ENCODE results near the gene ABTB2.
"Not testable (repeated sequence)": the region's sequence is repeated elsewhere in the genome, so short reads cannot be mapped to it uniquely, and the experiment has no call there.

ABTB2 gene

GRCh38 chr11:34185926-34186841, 171.6 kb downstream of the ABTB2 start:
- no peak for DNase-seq (ENCODE audit: low spot score)

- DNase-seq (ENCODE audit: low spot score) = no peak
Measured at GRCh38 chr11:34184505-34185015, 173.2 kb downstream of the ABTB2 start.

DNA sequence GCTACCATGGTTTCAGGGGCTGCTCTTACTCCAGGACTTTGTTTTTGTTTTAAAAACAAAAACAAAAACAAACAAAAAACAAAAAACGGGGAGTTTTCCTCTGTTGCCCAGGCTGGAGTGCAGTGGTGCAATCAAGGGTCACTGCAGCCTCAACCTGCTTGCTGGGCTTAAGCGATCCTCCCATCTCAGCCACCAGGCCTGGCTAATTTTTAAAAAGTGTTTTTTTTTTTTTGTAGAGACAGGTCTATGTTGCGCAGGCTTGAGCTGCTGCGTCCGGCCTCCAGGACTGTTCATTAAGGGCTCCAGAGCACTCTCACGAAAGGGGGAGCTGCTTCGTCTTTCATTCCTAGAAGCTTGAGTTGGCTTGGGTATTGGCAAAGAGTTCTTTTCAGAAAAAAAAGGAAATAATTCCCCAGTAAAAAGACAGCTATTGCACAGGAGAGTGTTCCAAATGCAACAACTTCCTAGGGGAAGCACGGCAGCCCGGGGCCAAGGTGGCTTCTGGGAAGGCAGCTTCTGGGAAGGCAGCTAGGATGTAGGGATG, 173.9 kb downstream of the ABTB2 start:
- no peak for DNase-seq (ENCODE audit: low spot score)

GRCh38 chr11:34182921-34183685, 174.7 kb downstream of the ABTB2 start:
- no peak for DNase-seq (ENCODE audit: low spot score)

- DNase-seq (ENCODE audit: low spot score) = no peak
Measured at GRCh38 chr11:34182425-34182824, 175.4 kb downstream of the ABTB2 start.

DNA sequence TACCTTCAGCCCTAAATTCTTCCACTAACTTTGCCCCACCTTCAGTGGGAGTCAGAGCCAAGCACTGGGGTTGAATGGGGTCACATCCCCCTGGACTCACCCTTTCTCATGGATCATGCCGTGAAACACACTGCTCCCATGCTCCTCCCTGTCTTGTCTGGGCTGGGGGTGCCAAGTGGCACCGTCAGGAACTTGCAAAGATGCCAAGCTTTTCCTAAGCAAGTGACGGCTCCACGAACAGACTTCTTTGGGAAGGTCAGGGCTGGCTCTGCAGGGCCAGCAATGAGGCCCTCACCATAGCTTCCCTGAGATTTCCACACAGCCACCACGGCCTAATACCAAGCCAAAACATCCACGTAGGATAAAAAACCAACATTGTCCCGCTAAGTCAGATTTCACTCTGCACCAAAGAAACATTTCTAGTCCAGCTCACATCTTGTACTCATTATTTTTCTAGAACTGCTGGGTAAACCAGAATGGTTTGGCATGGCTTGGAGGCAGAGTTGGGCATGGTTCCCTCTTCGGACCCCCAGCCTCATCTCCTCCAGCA, 175.9 kb downstream of the ABTB2 start:
- no peak for DNase-seq (ENCODE audit: low spot score)

- DNase-seq (ENCODE audit: low spot score) = no peak
Measured at GRCh38 chr11:34181251-34181650, 176.6 kb downstream of the ABTB2 start.

GRCh38 chr11:34180814-34181165, 177.0 kb downstream of the ABTB2 start:
- DNase-seq (ENCODE audit: low spot score) = not testable (repeated sequence)

- no peak for DNase-seq (ENCODE audit: low spot score)
Measured at GRCh38 chr11:34180040-34180813, 177.6 kb downstream of the ABTB2 start.

- DNase-seq (ENCODE audit: low spot score) = no peak
Measured at GRCh38 chr11:34179026-34179675, 178.7 kb downstream of the ABTB2 start.

- no peak for DNase-seq (ENCODE audit: low spot score)
Measured at GRCh38 chr11:34178209-34178821, 179.5 kb downstream of the ABTB2 start.

GRCh38 chr11:34176751-34177209, 181.0 kb downstream of the ABTB2 start:
- DNase-seq (ENCODE audit: low spot score) = no peak

DNA sequence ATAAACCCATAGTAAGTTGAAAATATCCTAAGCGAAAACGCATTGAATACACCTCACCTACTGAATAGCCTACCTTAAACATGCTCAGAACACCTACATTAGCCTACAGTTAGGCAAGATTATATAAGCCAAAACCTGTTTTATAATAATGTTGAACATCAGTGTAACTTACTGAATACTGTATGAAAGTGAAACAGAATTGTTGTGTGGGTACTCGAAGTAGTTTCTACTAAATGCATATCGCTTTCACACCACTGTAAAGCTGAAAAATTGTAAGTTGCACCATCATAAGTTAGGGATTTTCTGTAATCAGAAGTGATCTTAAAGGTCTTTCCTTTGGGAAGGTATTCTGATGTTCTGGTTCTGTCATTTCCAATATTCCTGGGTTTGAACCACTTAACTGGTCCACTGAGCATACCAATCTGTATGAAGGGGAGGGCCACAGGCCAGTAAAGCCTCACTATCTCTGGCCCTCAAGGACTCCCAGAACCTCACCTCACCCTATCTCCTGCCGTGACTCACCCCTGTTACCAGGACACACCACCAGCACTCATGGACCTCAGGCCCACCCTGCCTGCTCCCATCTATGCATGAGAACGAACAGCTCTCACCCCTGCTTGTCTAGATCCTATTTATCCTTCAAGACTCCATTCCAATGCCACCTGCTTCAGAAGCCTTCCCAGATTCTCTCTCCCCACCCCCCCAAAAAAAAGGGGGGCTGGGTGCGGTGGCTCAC, 182.4 kb downstream of the ABTB2 start:
- DNase-seq (ENCODE audit: low spot score) = no peak

DNA sequence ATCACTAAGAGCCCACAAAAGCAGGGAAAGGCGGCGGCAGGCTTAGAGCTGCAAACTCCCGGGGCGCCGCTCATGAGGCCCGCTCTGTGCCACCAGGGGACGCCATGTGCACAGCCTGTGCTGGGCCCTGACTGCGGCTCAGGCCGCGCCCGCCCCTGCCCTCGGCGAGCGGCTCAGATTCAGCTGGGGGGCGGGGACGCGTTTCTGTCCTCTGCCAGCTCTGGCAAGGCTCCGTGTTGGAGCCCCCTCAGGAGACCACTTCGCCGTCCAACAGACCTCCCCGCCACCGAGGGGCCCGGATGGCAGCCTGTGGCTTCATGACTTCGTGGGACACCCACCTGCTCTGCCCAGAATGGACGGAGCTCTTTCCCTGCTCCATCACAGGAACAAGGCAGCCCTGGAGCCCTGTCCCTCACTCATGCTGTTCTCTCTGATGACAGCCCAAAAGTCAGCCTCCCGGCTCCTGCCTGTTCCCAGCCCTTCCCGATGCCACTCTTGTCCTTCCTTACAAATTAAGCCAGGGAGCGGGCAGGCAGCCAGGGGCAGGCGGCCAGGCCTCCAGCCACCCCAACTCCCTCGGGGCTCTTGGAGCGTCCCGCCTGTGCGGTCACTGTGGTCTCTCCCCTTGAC, 183.3 kb downstream of the ABTB2 start:
- peak; percentile 88 for DNase-seq (ENCODE audit: low spot score)

DNA sequence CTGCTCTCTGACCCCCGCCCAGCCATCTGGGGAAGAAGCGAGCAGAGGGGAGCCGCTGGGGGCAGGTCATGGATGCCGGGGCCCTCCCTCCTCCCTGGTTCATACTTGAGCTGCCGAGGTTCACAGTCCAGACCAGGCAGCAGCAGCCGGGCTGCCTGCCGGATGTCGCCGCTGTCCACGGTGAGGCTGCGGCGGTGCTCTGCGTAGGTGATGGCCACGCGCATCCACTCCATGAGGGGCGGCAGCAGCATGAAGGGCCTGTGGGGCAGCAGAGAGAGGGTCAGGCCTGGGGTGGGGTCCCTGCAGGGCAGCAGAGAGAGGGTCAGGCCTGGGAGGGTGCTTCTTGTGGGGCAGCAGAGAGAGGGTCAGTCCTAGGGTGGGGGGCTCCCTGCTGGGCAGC, 184.8 kb downstream of the ABTB2 start:
- DNase-seq (ENCODE audit: low spot score) = no peak

GRCh38 chr11:34169686-34170085, 188.1 kb downstream of the ABTB2 start:
- DNase-seq (ENCODE audit: low spot score) = no peak

GRCh38 chr11:34168642-34169420, 189.0 kb downstream of the ABTB2 start:
- DNase-seq (ENCODE audit: low spot score) = no peak

- DNase-seq (ENCODE audit: low spot score) = no peak
Measured at GRCh38 chr11:34167961-34168360, 189.8 kb downstream of the ABTB2 start.

Data from left forelimb (tissue), 1 donor.